ENCODE measurements around the gene CDH4. TPM values are rescaled to one million over a fixed set of nuclear protein-coding genes. Genes with fewer than 3 reads are reported as not detected.

Gene CDH4
- total RNA-seq, 6 donors from 2014 or later = 0.20 to 1.0 (median 0.40) TPM; not detected in 1

DNA sequence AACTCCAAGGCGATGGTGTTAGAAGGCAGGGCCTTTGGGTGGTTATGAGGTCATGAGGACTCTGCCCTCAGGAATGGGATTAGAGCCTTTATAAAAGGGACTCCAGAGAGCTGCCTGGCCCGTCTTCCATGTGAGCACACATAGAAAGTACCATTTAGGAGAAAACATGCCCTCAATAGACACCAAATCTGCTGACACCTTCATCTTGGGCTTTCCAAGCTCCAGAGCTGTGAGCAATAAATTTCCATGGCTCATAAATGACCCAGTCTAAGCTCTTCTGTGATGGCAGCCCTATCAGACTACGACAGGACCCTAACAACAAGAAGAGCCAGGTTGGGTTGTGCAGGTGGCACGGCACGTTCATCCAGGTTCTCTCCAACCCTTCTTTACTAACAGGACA lies 189.5 kb downstream of the CDH4 start:
- WGBS, 2 donors = 83 to 84% methylated on average over 3 to 5 of the region's 5 CpGs
- DNase-seq = no peak
- H3K9me3 ChIP-seq = no peaks in the 10 kb centered on the region
- TF ChIP-seq POLR2A (IDR thresholded peaks at IDR 0.05) (no peak), EP300 (IDR thresholded peaks at IDR 0.05) (no peak), POLR2AphosphoS5 (IDR thresholded peaks at IDR 0.05) (no peak)
- TF ChIP-seq, protein P1, sequence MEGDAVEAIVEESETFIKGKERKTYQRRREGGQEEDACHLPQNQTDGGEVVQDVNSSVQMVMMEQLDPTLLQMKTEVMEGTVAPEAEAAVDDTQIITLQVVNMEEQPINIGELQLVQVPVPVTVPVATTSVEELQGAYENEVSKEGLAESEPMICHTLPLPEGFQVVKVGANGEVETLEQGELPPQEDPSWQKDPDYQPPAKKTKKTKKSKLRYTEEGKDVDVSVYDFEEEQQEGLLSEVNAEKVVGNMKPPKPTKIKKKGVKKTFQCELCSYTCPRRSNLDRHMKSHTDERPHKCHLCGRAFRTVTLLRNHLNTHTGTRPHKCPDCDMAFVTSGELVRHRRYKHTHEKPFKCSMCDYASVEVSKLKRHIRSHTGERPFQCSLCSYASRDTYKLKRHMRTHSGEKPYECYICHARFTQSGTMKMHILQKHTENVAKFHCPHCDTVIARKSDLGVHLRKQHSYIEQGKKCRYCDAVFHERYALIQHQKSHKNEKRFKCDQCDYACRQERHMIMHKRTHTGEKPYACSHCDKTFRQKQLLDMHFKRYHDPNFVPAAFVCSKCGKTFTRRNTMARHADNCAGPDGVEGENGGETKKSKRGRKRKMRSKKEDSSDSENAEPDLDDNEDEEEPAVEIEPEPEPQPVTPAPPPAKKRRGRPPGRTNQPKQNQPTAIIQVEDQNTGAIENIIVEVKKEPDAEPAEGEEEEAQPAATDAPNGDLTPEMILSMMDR (IDR thresholded peaks at IDR 0.05) = no peak
- no peaks in the 10 kb centered on the region for H3K4me1 ChIP-seq
- no peak overlapping the region for H3K27ac ChIP-seq
- ATAC-seq (ENCODE audit: low FRiP score in 2 of 2) = no peak
- no peak overlapping the region for H3K4me3 ChIP-seq
- H3K27me3 ChIP-seq = no peaks in the 10 kb centered on the region
- no peaks in the 10 kb centered on the region for H3K36me3 ChIP-seq

DNA sequence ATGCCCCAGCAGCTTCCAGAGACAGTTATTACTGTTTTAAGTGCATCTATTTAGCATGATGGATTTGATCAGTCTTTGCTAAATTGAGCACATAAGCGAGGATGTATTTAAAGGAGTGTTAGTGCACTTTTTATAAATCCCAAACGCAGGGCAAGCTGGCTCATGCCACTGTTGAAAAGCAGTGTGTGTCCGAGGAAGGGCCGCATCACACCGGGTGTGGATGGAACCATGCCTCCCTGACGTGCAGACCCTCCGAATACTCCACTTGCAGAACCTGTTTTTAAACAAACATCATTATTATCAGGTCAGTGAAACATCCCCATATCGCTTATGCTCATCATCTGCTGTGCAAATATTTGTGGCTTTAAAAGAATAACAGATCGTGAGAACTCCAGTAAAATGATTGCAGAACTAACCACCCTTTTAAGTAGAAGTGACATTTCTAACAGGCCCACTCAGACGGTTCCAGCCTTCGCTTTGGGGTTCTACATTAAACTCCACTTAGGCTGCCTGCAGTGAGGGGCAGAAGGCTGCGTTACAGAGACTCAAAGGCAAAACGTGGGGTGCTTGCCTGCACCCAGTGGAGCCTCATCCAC lies 190.1 kb downstream of the CDH4 start:
- H3K27me3 ChIP-seq = no peaks in the 10 kb centered on the region
- no peaks in the 10 kb centered on the region for H3K4me1 ChIP-seq
- ATAC-seq (ENCODE audit: low FRiP score in 2 of 2) (no peak), DNase-seq (no peak)
- 44 to 54% methylated on average over 13 of the region's 13 CpGs for WGBS, 2 donors
- no peak overlapping the region for H3K4me3 ChIP-seq
- H3K9me3 ChIP-seq = no peaks in the 10 kb centered on the region
- H3K36me3 ChIP-seq = no peaks in the 10 kb centered on the region
- H3K27ac ChIP-seq = no peak overlapping the region
- TF ChIP-seq EP300 (IDR thresholded peaks at IDR 0.05) = no peak
- no peak for TF ChIP-seq POLR2A (IDR thresholded peaks at IDR 0.05)
- no peak for TF ChIP-seq POLR2AphosphoS5 (IDR thresholded peaks at IDR 0.05)
- TF ChIP-seq, protein P1 (IDR thresholded peaks at IDR 0.05) = no peak

DNA sequence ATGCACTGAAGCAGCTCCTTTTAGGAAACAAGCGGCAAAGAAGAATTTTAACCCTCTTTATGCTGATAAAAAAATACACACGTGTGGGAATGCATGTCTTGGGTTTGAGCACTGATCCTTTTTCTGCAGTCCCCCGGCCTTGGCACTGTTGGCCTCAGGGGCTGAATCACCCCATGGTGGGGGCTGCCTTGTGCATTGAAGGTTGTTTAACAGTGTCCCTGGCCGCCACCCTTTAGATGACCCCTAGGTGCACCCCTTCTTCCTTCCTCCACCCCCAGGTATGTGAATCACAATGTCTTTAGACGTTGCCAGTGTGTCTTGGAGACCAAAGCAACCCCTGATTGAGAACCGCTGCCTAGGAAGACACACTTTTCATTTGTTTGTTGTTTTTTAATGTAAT lies 190.7 kb downstream of the CDH4 start:
- H3K36me3 ChIP-seq = no peaks in the 10 kb centered on the region
- TF ChIP-seq POLR2A (IDR thresholded peaks at IDR 0.05) (no peak), POLR2AphosphoS5 (IDR thresholded peaks at IDR 0.05) (no peak), EP300 (IDR thresholded peaks at IDR 0.05) (no peak)
- TF ChIP-seq, protein P1 (IDR thresholded peaks at IDR 0.05) = no peak
- H3K27ac ChIP-seq = no peak overlapping the region
- H3K9me3 ChIP-seq = no peaks in the 10 kb centered on the region
- H3K4me1 ChIP-seq = no peaks in the 10 kb centered on the region
- no peak overlapping the region for H3K4me3 ChIP-seq
- H3K27me3 ChIP-seq = no peaks in the 10 kb centered on the region
- ATAC-seq (ENCODE audit: low FRiP score in 2 of 2) (no peak), DNase-seq (no peak)
- WGBS, 2 donors = 38% methylated on average over 6 of the region's 6 CpGs

DNA sequence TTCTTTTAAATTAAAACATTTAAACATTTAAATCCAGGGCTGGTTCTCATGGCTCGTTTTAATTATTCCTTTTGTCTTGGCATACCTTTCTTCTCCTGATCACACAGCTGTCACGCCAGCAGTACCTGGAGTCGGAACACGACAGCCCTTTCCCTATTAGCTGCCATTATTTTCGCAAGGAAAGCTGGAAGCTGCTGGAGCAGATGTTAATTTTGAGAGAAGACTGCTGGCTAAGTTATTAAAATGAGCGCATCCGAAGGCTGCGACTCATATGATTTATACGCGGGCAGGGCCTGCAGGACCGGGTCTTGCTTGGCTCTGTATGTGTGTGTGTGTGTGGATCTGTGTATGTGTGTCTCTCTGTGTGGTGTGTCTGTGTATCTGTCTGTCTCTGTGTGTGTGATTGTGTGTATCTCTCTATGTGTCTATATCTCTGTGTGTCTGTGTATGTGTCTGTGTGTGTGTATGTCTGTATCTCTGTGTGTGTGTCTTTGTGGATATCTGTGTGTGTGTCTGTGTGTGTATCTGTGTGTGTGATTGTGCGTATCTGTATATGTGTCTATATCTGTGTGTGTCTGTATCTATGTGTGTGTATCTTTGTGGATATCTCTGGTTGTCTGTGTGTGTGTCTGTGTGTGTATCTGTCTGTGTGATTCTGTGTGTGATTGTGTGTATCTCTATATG lies 191.5 kb downstream of the CDH4 start:
- Histone ChIP-seq H3K4me1 (no peaks in the 10 kb centered on the region), H3K36me3 (no peaks in the 10 kb centered on the region), H3K27me3 (no peaks in the 10 kb centered on the region), H3K9me3 (no peaks in the 10 kb centered on the region), H3K4me3 (no peak overlapping the region), H3K27ac (no peak overlapping the region)
- TF ChIP-seq EP300 (IDR thresholded peaks at IDR 0.05) = no peak
- TF ChIP-seq POLR2AphosphoS5 (IDR thresholded peaks at IDR 0.05) = no peak
- no peak for TF ChIP-seq POLR2A (IDR thresholded peaks at IDR 0.05)
- TF ChIP-seq, protein P1 (IDR thresholded peaks at IDR 0.05) = no peak
- no peak for DNase-seq
- WGBS, 2 donors = 66 to 81% methylated on average over 12 of the region's 12 CpGs
- ATAC-seq (ENCODE audit: low FRiP score in 2 of 2) = no peak

DNA sequence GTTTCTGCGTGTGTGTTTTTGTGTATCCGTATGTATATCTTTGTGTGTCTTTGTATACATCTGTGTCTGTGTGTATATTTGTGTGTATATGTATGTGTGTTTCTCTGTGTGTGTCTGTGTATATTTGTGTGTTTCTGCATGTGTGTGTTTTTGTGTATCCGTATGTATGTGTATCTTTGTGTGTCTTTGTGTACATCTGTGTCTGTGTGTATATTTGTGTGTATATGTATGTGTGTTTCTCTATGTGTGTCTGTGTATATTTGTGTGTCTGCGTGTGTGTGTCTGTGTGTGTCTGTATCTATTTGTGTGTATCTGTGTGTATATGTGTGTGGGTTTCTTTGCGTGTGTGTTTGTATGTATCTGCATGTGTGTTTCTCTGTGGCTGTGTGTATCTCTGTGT lies 192.6 kb downstream of the CDH4 start:
- no peaks in the 10 kb centered on the region for H3K27me3 ChIP-seq
- no peaks in the 10 kb centered on the region for H3K36me3 ChIP-seq
- no peak overlapping the region for H3K27ac ChIP-seq
- no peak overlapping the region for H3K4me3 ChIP-seq
- no peaks in the 10 kb centered on the region for H3K9me3 ChIP-seq
- ATAC-seq (ENCODE audit: low FRiP score in 2 of 2) (no peak), DNase-seq (no peak)
- WGBS, 2 donors = 72 to 91% methylated on average over 5 of the region's 5 CpGs
- TF ChIP-seq EP300 (IDR thresholded peaks at IDR 0.05) (no peak), POLR2A (IDR thresholded peaks at IDR 0.05) (no peak)
- TF ChIP-seq, protein P1 (IDR thresholded peaks at IDR 0.05) = no peak
- H3K4me1 ChIP-seq = no peaks in the 10 kb centered on the region

Data from upper lobe of left lung (tissue), 6 donors.